Neural progenitor cell (in vitro differentiated cells): ENCODE measurements around the gene SWI5.

Source experiments
- CTCF ChIP-seq: fragments of 200-600 bp; sonication (generic); IDR thresholded peaks from 2 replicates; pipeline ENCODE4 v1.5.1; 2017; ENCODE audit warnings: antibody characterized with exemption, mild to moderate bottlenecking
- EZH2 ChIP-seq: fragments of 200-600 bp; sonication (generic); IDR thresholded peaks from 2 replicates; pipeline ENCODE4 v1.6.1; 2017; ENCODE audit warnings: antibody characterized with exemption, mild to moderate bottlenecking, moderate library complexity

DNA sequence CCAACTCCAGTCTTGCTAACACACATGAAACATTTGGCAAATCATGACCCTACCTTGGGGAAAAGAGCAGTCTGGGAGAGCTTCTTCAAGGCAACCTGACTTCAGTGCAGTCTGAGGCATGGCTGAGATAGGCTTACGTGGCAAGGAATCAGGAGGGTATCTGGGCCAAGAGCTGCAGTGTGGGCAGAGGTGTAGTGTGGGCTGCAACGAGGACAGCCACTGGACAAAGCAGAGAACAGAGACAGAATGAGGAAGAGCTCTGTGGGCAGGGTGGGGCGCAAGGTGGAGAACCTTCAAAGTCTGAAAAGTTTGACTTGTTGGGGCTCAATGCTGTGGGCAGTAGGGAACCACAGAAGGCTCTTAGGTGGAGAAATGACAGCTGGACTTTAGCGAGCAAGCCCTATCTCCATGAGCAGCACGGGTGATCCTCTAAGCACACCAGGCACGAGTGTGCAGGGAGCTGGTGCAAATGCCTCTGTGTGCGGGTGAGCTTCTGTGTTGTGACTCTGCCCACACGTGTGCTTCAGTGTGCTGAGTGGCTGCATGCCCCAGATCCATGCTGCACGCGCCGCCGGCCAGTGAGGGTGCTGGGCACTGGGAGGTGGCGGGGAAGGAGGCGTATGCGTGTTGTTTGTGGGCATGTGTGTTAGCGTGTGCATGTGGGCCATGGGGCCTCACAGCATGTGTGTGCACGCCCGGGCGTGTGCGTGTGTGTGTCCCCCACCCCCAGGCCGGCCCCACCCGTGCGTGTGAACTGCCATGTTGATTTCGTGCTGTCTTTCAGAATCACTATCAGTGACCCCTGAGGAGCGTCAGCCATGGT is 23.5 kb upstream of the SWI5 start:
- TF ChIP-seq EZH2 (no peak), CTCF (no peak)
